Esophagus squamous epithelium (tissue), 4 donors: ENCODE data around the gene PF4V1.

Experiments used
- CTCF ChIP-seq, 6 experiments: fragments of 450-650 bp in 4 of 6; fragments of 200-600 bp in 2 of 6; sonication (generic) in 2 of 6; IDR thresholded peaks; one replicate each; pipeline ENCODE4 v1.5.1; 2016 to 2019; ENCODE audit warnings: antibody characterized with exemption in 6 of 6, mild to moderate bottlenecking in 4 of 6, moderate library complexity in 4 of 6
- POLR2A ChIP-seq, 4 donors: fragments of 450-650 bp; IDR thresholded peaks; one replicate each; pipeline ENCODE4 v1.6.1; 2017; ENCODE audit warnings: antibody characterized with exemption in 4 of 4, mild to moderate bottlenecking in 4 of 4, moderate library complexity in 3 of 4

- TF ChIP-seq CTCF (IDR thresholded peaks at IDR 0.05): no peak
- no peak for TF ChIP-seq POLR2A (IDR thresholded peaks at IDR 0.05)
These were observed 30.2 kb downstream of the PF4V1 start for GRCh38 chr4:73883306-73883705.
